Cardiac fibroblast (primary cell): ENCODE data around the gene ACO2.
A peak's percentile ranks its signal among the peaks of the same experiment; 100 is the strongest.
"Not testable (repeated sequence)": the region's sequence is repeated elsewhere in the genome, so short reads cannot be mapped to it uniquely, and the experiment has no call there.

Source experiments
- DNase-seq, 2 donors: peaks; one replicate each; pipeline versions ENCODE4 v3.0.0 to v3.0.0-alpha.2; 2010; ENCODE audit warnings: low read depth in 2 of 2
- H3K4me3 ChIP-seq, 2 donors: replicated peaks in 1 of 2; 1 replicate in 1 of 2; 2 replicates in 1 of 2; pipeline ENCODE4 v1.5.1; 2011; ENCODE audit warnings: low read depth in 2 of 2, low read length in 2 of 2, mild to moderate bottlenecking in 2 of 2, moderate library complexity in 1 of 2
- CTCF ChIP-seq: IDR thresholded peaks from one replicate; pipeline ENCODE4 v1.5.1; 2011; ENCODE audit warnings: low read depth, mild to moderate bottlenecking, low read length, inconsistent platforms

Gene ACO2

GRCh38 chr22:41458161-41458728 lies 10.7 kb upstream of the ACO2 start:
- no peak for TF ChIP-seq CTCF
- H3K4me3 ChIP-seq, result no peak overlapping the region

GRCh38 chr22:41459431-41459830 lies 9.5 kb upstream of the ACO2 start:
- no peak overlapping the region for H3K4me3 ChIP-seq
- no peak for TF ChIP-seq CTCF
- DNase-seq, result no peak

More at GRCh38 chr22:41458161-41458728, 10.7 kb upstream of the ACO2 start:
- no peak for DNase-seq

GRCh38 chr22:41460071-41460470 lies 8.8 kb upstream of the ACO2 start:
- DNase-seq, H3K4me3 ChIP-seq: not testable (repeated sequence)

GRCh38 chr22:41461901-41462300 lies 7.0 kb upstream of the ACO2 start:
- no peak overlapping the region for H3K4me3 ChIP-seq
- DNase-seq, result no peak
- TF ChIP-seq CTCF, result no peak

- TF ChIP-seq CTCF, result no peak
- H3K4me3 ChIP-seq, result peak overlapping the region; percentile 95 to 98
- DNase-seq, result no peak
Observed at GRCh38 chr22:41469218-41469851, 418 bp downstream of the ACO2 start.

- DNase-seq, result no peak
- TF ChIP-seq CTCF, result no peak
- no peak overlapping the region for H3K4me3 ChIP-seq
Observed at GRCh38 chr22:41470886-41471285, 2.0 kb downstream of the ACO2 start.

GRCh38 chr22:41471568-41471967 lies 2.7 kb downstream of the ACO2 start:
- no peak for TF ChIP-seq CTCF
- no peak overlapping the region for H3K4me3 ChIP-seq
- no peak for DNase-seq
